Right atrium auricular region (tissue), 2 donors: ENCODE data around the gene OGFRL1. TPM values are rescaled to one million over a fixed set of nuclear protein-coding genes. Genes with fewer than 3 reads are reported as not detected.
"Not testable (repeated sequence)": the region's sequence is repeated elsewhere in the genome, so short reads cannot be mapped to it uniquely, and the experiment has no call there.

Source experiments
- DNase-seq: peaks from one replicate; pipeline ENCODE4 v3.0.0-alpha.2; 2019; ENCODE audit warnings: low spot score
- H3K27ac ChIP-seq, 2 donors: fragments of 200-600 bp; sonication (generic); 1 replicate in 1 of 2; 2 replicates in 1 of 2; pipeline ENCODE4 v1.5.1; 2016 to 2019
- H3K27me3 ChIP-seq, 2 donors: fragments of 200-600 bp; sonication (generic); one replicate each; pipeline versions ENCODE4 v1.5.1 to v1.6.0; 2017 to 2019
- H3K36me3 ChIP-seq: fragments of 200-600 bp; sonication (generic); one replicate; pipeline ENCODE4 v1.5.1; 2016
- H3K4me1 ChIP-seq, 2 donors: fragments of 200-600 bp; sonication (generic); one replicate each; pipeline versions ENCODE4 v1.5.1 to v1.6.0; 2017 to 2019
- H3K4me3 ChIP-seq, 2 donors: fragments of 200-600 bp; sonication (generic); 1 replicate in 1 of 2; 2 replicates in 1 of 2; pipeline ENCODE4 v1.5.1; 2017 to 2019; ENCODE audit warnings: mild to moderate bottlenecking in 1 of 2, moderate library complexity in 1 of 2
- H3K9me3 ChIP-seq, 2 donors: fragments of 200-600 bp; sonication (generic); one replicate each; pipeline ENCODE4 v1.5.1; 2019
- CTCF ChIP-seq, 2 donors: fragments of 200-600 bp; sonication (generic); IDR thresholded peaks; one replicate each; pipeline ENCODE4 v1.5.1; 2019; ENCODE audit warnings: antibody characterized with exemption in 2 of 2
- total RNA-seq, 2 donors: library from RNA; depleted of rRNA; stranded (reverse); fragments of >200 nt; gene quantifications; one replicate each; pipeline ENCODE4 v1.1.0, GENCODE V29; 2016

OGFRL1 gene
- total RNA-seq, 2 donors from 2014 or later = 12.0 to 15.1 TPM

GRCh38 chr6:71258078-71258866, 30.3 kb upstream of the OGFRL1 start:
- TF ChIP-seq CTCF (IDR thresholded peaks at IDR 0.05) = no peak
- Histone ChIP-seq H3K9me3 (no peaks in the 10 kb centered on the region), H3K4me1 (peaks cover 0 to 13% of the 10 kb centered on the region in 2 donors), H3K36me3 (no peaks in the 10 kb centered on the region), H3K27ac (peak overlapping the region in 1 of 2 donors; percentile 40), H3K27me3 (no peaks in the 10 kb centered on the region), H3K4me3 (no peak overlapping the region)
- DNase-seq = no peak

- DNase-seq = no peak
- Histone ChIP-seq H3K27ac (no peak overlapping the region), H3K4me3 (no peak overlapping the region), H3K4me1 (no peaks in the 10 kb centered on the region), H3K36me3 (no peaks in the 10 kb centered on the region), H3K27me3 (no peaks in the 10 kb centered on the region), H3K9me3 (no peaks in the 10 kb centered on the region)
- no peak for TF ChIP-seq CTCF (IDR thresholded peaks at IDR 0.05)
These were observed 28.6 kb upstream of the OGFRL1 start for GRCh38 chr6:71259888-71260604.

- Histone ChIP-seq H3K4me1 (no peaks in the 10 kb centered on the region), H3K27me3 (no peaks in the 10 kb centered on the region), H3K27ac (no peak overlapping the region), H3K4me3 (peak overlapping the region in 1 of 2 donors; percentile 4), H3K9me3 (no peaks in the 10 kb centered on the region), H3K36me3 (no peaks in the 10 kb centered on the region)
- TF ChIP-seq CTCF (IDR thresholded peaks at IDR 0.05) = no peak
- DNase-seq = no peak
These were observed 25.7 kb upstream of the OGFRL1 start for GRCh38 chr6:71262914-71263313.

- H3K27me3 ChIP-seq, H3K4me3 ChIP-seq, DNase-seq, H3K9me3 ChIP-seq, H3K36me3 ChIP-seq, H3K4me1 ChIP-seq, H3K27ac ChIP-seq: not testable (repeated sequence)
These were observed 22.2 kb upstream of the OGFRL1 start for GRCh38 chr6:71266392-71266791.

GRCh38 chr6:71268735-71269437, 19.7 kb upstream of the OGFRL1 start:
- Histone ChIP-seq H3K27me3 (no peaks in the 10 kb centered on the region), H3K36me3 (no peaks in the 10 kb centered on the region), H3K4me1 (no peaks in the 10 kb centered on the region), H3K27ac (no peak overlapping the region), H3K4me3 (no peak overlapping the region), H3K9me3 (peaks cover 0 to 9% of the 10 kb centered on the region in 2 donors)
- DNase-seq = no peak
- TF ChIP-seq CTCF (IDR thresholded peaks at IDR 0.05) = no peak
